Measurements from ENCODE around the gene STARD7.
"Not testable (repeated sequence)": the region's sequence is repeated elsewhere in the genome, so short reads cannot be mapped to it uniquely, and the experiment has no call there.

STARD7 gene

GRCh38 chr2:96146153-96146880, 62.3 kb downstream of the STARD7 start:
- no peak for DNase-seq

- DNase-seq: no peak
Measured at GRCh38 chr2:96145848-96146152, 62.8 kb downstream of the STARD7 start.

DNA sequence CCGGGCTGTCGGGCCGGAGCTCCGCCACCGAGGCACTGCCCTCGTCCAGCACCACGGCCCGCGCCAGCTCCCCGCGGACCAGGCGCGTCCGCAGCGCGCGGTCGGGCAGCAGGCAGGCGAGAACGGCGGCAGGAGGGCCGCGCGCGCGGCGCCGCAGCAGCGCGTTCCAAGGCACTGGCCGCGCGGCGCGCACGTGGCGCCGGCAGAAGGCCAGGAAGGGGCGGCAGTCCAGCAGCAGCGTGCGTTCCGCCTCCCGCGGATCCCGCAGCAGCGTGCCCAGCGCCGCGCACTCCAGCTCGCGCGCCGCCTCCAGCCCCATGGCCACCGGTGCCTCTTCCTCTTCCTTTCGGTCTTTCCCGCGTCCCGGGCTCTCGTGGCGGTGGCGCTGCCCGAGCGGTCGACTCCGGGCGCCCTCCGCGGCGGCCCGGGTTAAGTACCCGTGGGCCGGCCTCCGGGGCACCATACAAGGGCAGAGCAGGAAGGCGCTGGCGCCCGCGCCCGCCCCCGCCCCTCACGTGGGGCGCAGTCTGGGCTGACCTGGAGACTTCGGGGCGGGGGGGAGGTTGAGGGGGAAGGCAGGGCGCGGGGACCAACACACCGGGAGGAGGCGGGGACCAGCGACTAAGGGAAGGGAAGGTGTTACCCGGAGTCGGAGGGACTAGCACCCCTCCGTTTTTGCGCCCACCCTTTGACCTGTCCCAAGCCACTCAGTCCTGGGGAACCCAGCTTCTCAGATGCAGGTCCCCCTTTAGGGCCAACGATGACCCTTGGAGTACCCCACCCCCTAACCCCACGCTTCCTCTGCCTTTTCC, 63.4 kb downstream of the STARD7 start, which contains the start of gene DUSP2:
TSS of gene DUSP2 (minus strand) at position 405 of the 812 bp plus-strand sequence. CDS start at position 319, 86 bp downstream.
- peak; percentile 52 for DNase-seq

DNA sequence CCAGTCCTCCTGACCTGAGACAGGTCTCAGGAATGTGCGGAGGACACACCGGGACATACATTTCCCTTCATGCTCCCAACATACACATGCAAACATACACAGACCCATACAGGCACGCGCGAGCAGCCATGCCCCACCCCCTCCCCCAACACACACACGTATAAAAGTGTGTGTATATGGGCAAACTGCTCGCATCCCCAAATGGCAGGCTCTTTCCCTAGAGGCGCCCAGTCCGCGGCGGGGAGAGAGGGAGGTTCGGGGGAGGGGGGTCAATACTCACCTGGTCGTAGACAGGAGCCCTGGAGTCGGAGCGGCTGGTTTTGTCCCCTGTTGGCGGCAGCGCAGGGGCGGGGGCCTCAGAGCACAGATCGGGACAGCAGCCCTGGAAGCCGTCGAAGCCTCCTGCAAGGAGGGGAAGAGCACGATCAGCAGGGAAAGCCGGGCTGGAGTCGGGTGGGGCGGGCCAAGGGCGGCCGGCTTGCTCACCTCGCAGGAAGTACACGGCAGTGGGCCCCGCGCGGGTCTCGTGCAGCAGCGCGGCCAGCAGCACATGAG, 64.1 kb downstream of the STARD7 start:
- DNase-seq: no peak

GRCh38 chr2:96143848-96144480, 64.7 kb downstream of the STARD7 start:
- DNase-seq: no peak

DNA sequence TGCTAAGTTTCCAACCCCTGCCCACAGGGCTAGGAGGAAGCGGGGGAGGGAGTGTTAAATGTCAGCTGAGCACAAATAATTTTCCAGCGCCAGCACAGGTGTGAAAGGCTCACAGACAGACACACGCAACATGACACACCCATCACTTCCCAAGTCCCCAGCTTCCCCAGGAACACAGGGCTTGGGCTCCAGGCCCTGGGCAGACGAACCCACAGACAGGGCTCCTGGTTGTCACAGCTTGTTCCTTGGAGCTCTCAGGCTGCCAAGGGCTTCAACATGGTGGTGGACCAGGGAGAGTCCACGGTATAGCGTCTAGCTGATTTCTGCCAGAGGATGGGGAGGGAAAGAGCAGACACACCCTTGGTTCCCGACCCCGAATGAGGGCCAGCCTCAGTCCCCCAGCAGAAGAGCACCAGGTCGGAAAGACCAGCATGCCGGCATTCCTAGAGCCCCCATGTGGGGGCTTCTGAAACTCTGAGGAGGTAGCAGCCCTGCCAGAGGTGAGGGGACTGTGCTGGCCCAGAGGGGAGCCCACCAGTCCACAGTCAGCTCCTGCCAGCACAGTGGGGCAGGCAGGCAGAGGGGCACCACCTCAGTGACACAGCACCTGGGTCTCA, 65.3 kb downstream of the STARD7 start:
- no peak for DNase-seq

- no peak for DNase-seq
Measured at GRCh38 chr2:96142217-96143113, 66.2 kb downstream of the STARD7 start.

- not testable (repeated sequence) for DNase-seq
Measured at GRCh38 chr2:96141624-96141967, 67.0 kb downstream of the STARD7 start.

DNA sequence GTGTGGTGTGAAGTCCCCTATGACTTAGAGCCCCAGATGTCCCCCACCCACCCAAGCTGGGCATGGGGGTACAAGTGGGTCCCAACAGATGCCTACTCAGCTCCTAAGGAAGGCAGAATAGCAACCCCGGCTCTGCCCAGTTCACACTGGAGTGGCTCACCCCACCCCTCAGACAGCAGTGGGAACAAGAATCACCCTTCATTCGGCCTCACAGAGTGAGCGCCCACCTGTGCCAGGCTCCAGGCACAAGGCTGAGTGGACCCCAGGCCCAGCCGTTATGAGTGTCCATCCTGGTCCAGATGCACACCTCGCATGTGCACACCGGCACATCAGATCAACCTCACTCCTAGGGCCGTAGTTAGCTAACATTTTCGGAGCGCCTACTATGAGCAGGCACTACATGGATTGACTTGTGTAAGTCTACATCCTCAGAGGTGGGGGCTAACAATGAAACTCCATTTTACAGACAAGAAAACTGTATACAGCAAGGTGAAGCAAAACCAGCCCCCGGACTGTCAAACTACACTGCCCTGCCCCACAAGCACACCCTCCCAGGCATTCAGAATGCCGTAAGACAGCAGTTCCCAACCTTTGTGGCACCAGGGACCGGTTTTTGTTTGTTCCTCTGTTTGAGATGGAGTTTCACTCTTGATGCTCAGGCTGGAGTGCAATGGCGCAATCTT, 67.5 kb downstream of the STARD7 start:
- no peak for DNase-seq

GRCh38 chr2:96139181-96139758, 69.4 kb downstream of the STARD7 start:
- DNase-seq: no peak

DNA sequence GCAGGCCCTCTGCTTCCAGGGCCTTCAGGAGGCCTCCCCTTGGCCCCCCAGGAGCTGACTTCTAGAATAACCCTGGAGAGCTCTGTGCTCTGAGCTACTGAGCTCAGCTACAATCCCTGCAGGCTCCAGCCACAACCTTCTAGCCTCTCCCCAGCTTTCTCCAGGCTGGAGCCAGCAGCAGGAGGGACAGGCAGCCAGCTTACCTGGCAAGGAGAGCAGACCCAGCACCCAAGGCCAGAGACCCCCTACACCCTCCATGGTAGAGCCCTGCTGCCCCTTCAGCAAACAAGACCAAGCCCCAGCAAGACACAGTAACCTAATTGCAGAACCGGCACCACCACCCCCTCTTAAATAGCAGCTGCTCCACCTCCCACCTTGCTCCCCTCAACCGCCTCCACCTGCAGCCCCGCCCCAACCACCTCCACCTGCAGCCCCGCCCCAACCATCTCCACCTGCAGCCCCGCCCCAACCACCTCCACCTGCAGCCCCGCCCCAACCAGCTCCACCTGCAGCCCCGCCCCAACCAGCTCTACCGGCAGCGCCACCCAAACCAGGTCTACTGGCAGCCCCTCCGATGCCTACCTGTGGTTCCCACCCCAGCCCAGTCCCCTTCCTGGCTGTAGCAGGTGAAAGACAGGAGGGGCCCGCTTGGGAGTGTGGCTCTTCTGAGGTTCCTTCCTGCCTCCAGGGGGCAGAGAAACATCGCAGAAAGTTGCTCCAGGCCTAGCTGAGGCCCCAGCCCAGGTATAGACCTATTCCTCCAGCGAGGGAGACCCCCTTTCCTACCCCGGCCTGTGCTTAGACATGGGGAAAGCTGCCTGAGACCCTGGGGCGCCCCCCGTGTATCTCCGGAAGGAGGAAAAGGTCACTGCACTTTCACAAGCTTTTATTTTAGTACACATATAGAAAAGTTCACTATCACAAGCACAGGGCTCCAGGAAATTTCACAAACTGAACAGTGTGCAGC, 70.2 kb downstream of the STARD7 start, which contains the start of gene ASTL:
TSS of gene ASTL (minus strand) at position 324 of the 967 bp plus-strand sequence. CDS start at position 258, 66 bp downstream.
- DNase-seq: no peak

- no peak for DNase-seq
Measured at GRCh38 chr2:96137321-96138178, 71.1 kb downstream of the STARD7 start.

DNA sequence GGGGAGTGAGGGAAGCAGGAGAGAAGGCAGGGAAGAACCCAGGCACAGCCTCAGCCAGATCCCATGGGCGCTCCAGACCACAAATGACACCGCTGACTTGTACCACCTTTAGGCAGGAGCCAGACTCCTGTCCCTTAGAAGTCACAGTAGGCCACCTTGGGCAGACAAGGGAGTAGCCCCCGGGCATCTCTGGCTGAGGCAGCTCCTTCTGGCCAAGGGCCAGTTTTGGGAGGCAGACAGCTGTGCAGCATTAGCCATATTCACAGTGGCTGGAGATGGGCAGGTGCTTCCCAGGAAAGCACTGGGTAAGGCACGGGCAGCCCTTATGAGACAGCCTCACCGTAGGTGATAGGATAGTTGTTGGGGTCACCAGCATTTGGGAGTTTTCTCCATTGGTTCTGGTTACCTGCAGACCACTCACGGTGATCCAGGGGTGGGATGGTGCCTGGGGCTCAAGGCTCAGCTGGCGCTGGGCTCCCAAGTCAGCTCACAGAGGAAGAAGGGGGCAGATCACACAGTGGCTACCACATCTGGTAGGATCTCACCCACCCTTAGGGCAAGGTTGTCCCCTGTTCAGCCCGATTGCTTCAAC, 72.4 kb downstream of the STARD7 start:
- DNase-seq: no peak

DNA sequence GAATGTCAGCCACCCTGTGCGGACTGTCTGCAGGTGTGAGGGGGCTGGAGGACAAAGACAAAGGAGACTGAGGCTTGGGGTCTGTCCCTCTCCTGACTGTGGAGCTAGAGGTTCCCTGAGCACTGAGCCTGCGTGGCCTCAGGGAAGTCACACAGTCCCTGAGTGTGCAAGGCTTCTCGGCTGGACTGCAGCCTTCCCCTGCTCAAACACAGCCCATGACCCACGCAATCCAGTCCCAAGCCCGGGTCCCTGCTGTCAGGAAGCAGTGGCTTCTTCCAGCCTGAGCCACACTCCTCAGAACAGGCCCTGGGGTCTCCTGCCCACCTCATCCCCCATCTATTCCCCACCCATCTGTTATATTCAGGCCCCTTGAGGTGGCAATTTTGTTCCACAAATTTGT, 73.0 kb downstream of the STARD7 start:
- no peak for DNase-seq

DNA sequence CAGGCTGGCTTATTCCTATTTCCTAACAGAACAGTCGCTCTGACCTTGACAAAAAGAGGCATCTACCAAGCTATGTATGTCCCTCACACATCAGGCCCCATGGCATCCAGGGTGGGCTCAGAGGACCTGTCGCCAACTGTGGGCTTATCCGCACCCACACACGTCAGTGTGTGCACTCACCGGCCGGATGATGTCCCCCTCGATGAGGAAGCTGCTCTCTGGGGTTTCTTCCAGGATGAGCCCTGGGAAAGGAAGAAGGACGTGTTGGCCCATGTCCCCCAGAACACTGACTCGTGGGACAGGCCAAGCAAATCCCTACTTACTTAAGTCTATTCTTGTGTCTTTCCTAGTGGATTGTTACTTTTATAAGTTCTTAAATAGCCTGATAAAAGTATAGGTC, 73.5 kb downstream of the STARD7 start:
- DNase-seq: no peak
